ENCODE results near the gene CCDC148. TPM values are rescaled to one million over a fixed set of nuclear protein-coding genes. Genes with fewer than 3 reads are reported as not detected.
"Not testable (repeated sequence)": the region's sequence is repeated elsewhere in the genome, so short reads cannot be mapped to it uniquely, and the experiment has no call there.

The CCDC148 gene
- total RNA-seq, 1 donor from 2014 or later: 0.51 TPM

GRCh38 chr2:158414538-158414937 lies 42.0 kb downstream of the CCDC148 start:
- DNase-seq: no peak

- no peak for DNase-seq
These were observed 43.0 kb downstream of the CCDC148 start for GRCh38 chr2:158413581-158413980.

GRCh38 chr2:158412206-158412605 lies 44.3 kb downstream of the CCDC148 start:
- no peak for DNase-seq

- no peak for DNase-seq
These were observed 44.8 kb downstream of the CCDC148 start for GRCh38 chr2:158411748-158412147.

- DNase-seq: no peak
These were observed 46.4 kb downstream of the CCDC148 start for GRCh38 chr2:158410132-158410531.

GRCh38 chr2:158407031-158407430 lies 49.5 kb downstream of the CCDC148 start:
- DNase-seq: no peak

- DNase-seq: no peak
These were observed 51.2 kb downstream of the CCDC148 start for GRCh38 chr2:158405341-158405740.

- DNase-seq: no peak
These were observed 53.3 kb downstream of the CCDC148 start for GRCh38 chr2:158403237-158403636.

GRCh38 chr2:158402665-158403064 lies 53.9 kb downstream of the CCDC148 start:
- no peak for DNase-seq

- no peak for DNase-seq
These were observed 61.4 kb downstream of the CCDC148 start for GRCh38 chr2:158395166-158395565.

GRCh38 chr2:158394453-158394852 lies 62.1 kb downstream of the CCDC148 start:
- no peak for DNase-seq

GRCh38 chr2:158393886-158394285 lies 62.7 kb downstream of the CCDC148 start:
- no peak for DNase-seq

GRCh38 chr2:158392687-158393086 lies 63.9 kb downstream of the CCDC148 start:
- DNase-seq: no peak

GRCh38 chr2:158391876-158392275 lies 64.7 kb downstream of the CCDC148 start:
- no peak for DNase-seq

- no peak for DNase-seq
These were observed 65.2 kb downstream of the CCDC148 start for GRCh38 chr2:158391361-158391760.

GRCh38 chr2:158388159-158388558 lies 68.4 kb downstream of the CCDC148 start:
- DNase-seq: no peak

- no peak for DNase-seq
These were observed 70.9 kb downstream of the CCDC148 start for GRCh38 chr2:158385646-158386045.

- no peak for DNase-seq
These were observed 74.6 kb downstream of the CCDC148 start for GRCh38 chr2:158381978-158382377.

- no peak for DNase-seq
These were observed 75.3 kb downstream of the CCDC148 start for GRCh38 chr2:158381205-158381604.

- DNase-seq: no peak
These were observed 75.8 kb downstream of the CCDC148 start for GRCh38 chr2:158380746-158381145.

- no peak for DNase-seq
These were observed 77.6 kb downstream of the CCDC148 start for GRCh38 chr2:158378926-158379325.

GRCh38 chr2:158366342-158366741 lies 90.2 kb downstream of the CCDC148 start:
- DNase-seq: no peak

GRCh38 chr2:158359846-158360245 lies 96.7 kb downstream of the CCDC148 start:
- no peak for DNase-seq

- DNase-seq: no peak
These were observed 98.9 kb downstream of the CCDC148 start for GRCh38 chr2:158357699-158358098.

GRCh38 chr2:158357122-158357521 lies 99.4 kb downstream of the CCDC148 start:
- no peak for DNase-seq

- DNase-seq: not testable (repeated sequence)
These were observed 105.1 kb downstream of the CCDC148 start for GRCh38 chr2:158351466-158351816.
